ENCODE data around the gene BACH1.

- no peak for TF ChIP-seq POLR2A (IDR thresholded peaks at IDR 0.05)
- TF ChIP-seq CTCF (IDR thresholded peaks at IDR 0.05), result no peak
These were observed 24.5 kb downstream of the BACH1 start for GRCh38 chr21:29323189-29323588.
